NCI-H1417 treated with DMSO at 0.1 percent for 48 hours (cell line): Measurements from ENCODE around the gene CYP2R1.
"Not testable (repeated sequence)": the region's sequence is repeated elsewhere in the genome, so short reads cannot be mapped to it uniquely, and the experiment has no call there.

Experiments
- DNase-seq: peaks from one replicate; lab custom pipeline; 2025; lab: John Stamatoyannopoulos, UW

The CYP2R1 gene

DNA sequence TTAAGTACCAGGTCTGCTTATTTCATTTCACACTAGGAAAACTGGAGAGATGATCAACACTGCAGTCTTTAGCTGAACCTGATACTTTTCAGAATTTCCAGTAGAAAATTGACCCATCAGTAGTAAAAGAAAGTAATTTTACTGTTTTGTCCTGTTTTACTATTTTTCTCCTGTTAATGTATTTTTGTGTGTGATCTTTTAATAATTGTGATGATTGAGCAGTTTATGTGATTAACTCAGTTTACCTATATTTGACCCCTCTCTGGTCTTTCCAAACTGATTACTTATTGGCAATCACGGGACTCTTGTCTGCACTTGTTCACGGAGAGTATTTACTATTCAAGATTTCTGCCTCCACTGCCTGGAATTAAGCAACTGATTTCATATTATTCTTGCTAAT lies 546 bp upstream of the CYP2R1 start:
- no peak for DNase-seq

DNA sequence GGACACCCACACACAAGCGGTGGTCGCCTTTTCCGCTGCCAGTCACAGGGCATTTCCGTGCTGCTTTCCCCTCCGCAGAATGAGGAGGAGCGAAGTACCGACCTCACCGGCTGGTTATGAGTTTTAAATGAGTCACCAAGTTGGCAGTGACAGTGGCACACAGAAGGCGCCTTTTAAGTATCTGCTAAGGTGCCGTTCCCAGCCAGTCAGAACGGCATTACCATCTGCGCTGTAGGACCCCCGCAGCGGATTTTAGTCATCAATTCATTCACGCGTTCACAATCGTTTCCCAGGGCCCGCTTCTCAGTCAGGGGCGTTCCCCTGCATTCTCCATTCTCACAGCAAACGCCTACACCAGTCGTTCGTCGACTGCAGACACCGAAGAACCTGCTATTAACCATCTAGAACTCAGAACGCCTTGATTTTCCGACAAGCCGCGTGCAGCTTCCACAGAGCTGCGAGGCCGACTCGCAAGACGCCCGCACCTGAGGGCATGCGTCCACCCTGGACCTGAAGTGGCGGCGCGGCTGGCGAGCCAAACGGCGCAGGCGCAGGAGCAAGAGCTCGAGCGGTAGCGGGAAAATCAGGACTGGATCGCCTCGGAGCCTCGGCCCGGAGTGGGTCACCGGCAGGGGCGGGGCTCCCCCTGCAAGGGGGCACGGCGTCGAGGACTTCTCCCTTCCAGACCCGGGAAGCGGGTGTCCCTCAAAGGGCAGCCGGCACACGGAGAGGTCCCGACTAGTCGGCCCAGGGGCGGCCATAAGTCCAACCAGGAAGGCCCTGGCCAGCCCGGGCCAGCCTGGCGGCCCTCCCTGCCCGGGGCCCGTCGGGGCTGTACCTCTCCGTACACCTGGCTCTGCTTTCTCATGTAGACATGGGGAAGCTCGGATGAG lies 642 bp downstream of the CYP2R1 start:
- peak; percentile 73 for DNase-seq

GRCh38 chr11:14886513-14886912 lies 5.5 kb downstream of the CYP2R1 start:
- no peak for DNase-seq

GRCh38 chr11:14884667-14885273 lies 7.3 kb downstream of the CYP2R1 start:
- DNase-seq = no peak

DNA sequence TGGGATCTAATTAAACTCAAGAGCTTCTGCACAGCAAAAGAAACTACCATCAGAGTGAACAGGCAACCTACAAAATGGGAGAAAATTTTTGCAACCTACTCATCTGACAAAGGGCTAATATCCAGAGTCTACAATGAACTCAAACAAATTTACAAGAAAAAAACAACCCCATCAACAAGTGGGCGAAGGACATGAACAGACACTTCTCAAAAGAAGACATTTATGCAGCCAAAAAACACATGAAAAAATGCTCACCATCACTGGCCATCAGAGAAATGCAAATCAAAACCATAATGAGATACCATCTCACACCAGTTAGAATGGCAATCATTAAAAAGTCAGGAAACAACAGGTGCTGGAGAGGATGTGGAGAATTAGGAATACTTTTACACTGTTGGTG lies 8.3 kb downstream of the CYP2R1 start:
- DNase-seq = not testable (repeated sequence)

GRCh38 chr11:14882196-14882595 lies 9.8 kb downstream of the CYP2R1 start:
- no peak for DNase-seq

GRCh38 chr11:14881576-14882193 lies 10.3 kb downstream of the CYP2R1 start:
- no peak for DNase-seq

- no peak for DNase-seq
Observed at GRCh38 chr11:14875163-14875562, 16.9 kb downstream of the CYP2R1 start.

DNA sequence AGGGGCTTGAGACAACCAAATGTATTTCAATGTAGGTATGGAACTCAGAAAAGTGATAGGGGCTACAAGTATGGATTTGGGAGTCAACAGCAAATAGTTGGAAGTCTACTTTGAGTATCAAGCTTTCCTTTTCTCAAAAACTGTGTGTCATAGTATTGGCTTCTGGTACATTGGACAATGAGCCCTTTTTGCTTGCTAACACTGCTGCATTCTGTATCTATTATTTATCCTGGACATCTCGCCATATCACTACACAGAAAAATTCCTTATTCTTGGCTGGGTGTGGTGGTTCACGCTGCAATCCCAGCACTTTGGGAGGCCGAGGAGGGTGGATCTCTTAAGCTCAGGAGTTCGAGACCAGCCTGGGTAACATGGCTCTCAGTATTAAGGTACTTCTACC lies 18.4 kb downstream of the CYP2R1 start:
- DNase-seq = no peak

DNA sequence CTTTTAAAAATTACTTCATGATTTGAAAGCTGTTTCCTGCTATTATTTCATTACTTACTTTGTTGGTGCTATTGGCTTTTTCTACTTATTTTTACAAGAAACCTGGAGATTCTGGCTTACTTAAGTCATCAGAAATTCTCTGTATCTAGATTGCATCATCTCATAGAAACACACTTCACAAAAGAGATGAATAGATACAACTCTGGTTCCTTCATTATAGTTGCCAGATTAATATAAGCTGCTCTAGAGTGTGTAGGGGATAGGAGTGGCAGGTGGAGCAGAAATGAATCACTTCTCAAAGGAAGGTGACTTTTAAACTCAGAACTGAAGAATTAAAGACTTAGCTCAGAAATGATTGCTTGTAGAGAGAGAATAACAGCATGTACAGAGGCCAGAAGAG lies 20.0 kb downstream of the CYP2R1 start:
- no peak for DNase-seq

DNA sequence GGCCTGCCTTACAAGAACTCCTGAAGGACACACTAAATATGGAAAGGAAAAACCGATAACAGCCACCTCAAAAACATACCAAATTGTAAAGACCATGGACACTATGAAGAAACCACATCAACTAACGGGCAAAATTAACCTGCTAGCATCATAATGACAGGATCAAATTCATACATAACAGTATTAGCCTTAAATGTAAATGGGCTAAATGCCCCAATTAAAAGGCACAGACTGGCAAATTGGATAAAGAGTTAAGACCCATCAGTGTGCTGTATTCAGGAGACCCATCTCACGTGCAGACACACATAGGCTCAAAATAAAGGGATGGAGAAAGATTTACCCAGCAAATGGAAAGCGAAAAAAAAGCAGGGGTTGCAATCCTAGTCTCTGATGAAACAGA lies 28.3 kb downstream of the CYP2R1 start:
- not testable (repeated sequence) for DNase-seq

- DNase-seq = no peak
Observed at GRCh38 chr11:14861680-14862079, 30.4 kb downstream of the CYP2R1 start.

DNA sequence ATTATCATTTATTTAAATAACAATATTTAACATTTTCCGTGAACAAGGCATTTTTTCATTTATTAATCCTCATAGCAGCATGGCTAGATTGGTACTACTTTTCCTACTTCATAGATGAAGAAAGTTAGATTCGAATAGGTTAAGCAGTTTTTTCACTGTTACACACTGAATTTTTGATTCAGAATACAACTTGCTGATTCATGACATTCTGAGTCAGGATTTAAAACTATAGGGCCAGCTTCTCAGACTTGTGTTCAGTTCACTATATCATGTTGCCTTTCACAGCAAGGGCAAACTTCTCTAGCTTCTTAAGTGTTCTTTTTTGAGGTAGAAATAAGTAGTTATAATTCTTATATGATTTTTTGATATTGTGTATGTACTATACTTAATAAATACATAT lies 31.5 kb downstream of the CYP2R1 start:
- no peak for DNase-seq

GRCh38 chr11:14858404-14858803 lies 33.6 kb downstream of the CYP2R1 start:
- no peak for DNase-seq

- DNase-seq = no peak
Observed at GRCh38 chr11:14857621-14858020, 34.4 kb downstream of the CYP2R1 start.

- DNase-seq = no peak
Observed at GRCh38 chr11:14855890-14856289, 36.1 kb downstream of the CYP2R1 start.

- DNase-seq = no peak
Observed at GRCh38 chr11:14854057-14854456, 38.0 kb downstream of the CYP2R1 start.

- DNase-seq = no peak
Observed at GRCh38 chr11:14852571-14853177, 39.4 kb downstream of the CYP2R1 start.

DNA sequence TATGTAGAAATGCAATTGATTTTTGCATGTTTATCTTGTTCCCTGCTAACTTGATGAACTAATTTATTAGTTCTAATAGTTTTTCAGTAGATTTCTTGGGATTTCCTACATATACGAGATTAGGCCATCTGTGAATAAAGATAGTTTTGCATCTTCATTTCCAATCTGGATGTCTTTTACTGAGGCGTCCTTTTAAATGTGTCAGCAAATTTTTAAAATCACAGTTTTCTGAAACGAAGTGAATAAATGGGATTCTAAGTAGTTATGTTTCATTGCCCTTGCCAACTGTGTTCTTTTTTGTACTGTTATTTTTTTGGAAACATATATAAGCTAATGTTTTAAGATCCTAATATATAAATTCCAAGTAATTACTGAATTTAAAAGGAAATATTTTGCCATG lies 50.0 kb downstream of the CYP2R1 start:
- no peak for DNase-seq

DNA sequence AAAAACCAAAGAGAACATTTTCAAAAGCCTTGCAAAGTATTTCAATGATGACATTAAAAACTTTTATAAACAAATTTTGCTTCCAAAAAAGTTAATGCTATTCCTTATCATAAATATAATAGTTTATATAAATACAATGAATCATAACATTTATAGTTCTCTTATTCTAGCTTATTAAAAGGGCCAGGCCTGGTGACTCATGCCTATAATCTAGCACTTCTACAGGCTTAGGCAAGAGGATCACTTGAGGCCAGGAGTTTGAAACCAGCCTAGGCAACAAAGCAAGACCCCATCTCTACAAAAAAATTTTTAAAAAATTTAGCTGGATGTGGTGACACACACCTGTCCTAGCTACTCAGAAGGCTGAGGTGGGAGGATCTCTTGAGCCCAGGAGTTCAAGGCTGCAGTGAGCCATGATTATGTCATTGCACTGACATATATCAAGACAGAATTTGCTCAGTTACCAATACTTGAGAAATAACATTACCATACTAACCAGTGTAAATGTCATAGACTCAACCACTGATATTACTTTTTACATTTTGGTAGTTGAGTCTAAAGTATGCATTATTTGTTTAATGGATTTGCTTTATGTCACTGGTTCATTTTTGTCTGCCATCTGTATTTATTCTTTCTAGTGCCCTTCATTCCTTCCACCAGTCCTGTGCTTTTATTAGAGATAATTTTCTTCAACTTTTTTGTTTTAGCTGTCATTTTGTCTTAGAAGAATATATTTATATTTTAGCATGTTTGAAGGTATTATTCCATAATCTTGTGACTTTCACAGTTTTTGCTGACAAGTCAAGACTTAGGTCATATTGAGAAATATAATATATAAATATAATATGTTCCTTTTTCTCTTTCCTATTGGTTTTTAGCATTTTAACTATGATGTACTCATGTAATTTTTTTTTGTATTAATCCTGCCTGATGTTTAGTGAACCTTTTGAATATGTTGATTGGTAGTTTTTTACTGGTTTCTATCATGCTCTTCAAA lies 56.2 kb downstream of the CYP2R1 start:
- DNase-seq = no peak
